Measurements from ENCODE around the gene ABHD2.

DNA sequence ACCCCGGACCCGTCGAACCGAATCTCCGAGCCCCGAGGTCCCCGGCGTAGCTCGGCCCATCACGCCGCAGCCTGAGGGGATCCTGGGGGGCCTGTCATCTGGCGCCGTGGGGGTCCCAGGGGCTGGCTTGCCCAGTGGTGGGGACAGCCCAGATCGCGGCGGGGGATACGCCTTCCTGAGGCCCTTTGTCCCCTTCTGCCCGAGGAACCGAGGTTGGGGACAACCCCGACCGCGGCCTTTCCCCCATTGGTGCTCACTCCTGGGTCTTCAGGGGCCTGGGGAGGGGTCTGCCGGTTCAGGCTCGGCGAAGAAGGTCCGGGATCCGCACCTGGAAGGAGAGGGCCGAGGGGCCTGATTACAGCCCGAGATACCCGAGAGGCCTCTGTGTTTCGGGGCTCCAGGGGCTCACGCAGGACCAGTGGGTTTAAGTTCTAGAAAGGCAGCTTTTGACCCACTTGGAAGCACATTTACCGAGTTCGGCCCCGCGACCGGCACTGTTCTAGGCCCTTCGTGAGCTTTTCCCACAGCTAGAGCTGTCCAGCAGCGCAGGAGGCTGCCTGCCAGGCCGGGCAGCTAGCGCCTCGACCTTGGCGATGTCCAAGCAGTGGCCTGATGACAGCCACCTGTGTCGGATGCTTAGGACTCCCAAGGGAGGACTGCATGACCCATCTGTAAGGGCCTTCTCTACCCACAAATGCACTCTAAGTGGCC, 504 bp downstream of the ABHD2 start:
- TF ChIP-seq, protein P1, sequence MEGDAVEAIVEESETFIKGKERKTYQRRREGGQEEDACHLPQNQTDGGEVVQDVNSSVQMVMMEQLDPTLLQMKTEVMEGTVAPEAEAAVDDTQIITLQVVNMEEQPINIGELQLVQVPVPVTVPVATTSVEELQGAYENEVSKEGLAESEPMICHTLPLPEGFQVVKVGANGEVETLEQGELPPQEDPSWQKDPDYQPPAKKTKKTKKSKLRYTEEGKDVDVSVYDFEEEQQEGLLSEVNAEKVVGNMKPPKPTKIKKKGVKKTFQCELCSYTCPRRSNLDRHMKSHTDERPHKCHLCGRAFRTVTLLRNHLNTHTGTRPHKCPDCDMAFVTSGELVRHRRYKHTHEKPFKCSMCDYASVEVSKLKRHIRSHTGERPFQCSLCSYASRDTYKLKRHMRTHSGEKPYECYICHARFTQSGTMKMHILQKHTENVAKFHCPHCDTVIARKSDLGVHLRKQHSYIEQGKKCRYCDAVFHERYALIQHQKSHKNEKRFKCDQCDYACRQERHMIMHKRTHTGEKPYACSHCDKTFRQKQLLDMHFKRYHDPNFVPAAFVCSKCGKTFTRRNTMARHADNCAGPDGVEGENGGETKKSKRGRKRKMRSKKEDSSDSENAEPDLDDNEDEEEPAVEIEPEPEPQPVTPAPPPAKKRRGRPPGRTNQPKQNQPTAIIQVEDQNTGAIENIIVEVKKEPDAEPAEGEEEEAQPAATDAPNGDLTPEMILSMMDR (IDR thresholded peaks at IDR 0.05; ENCODE audit: low read depth, low read length): no peak
- no peak for TF ChIP-seq EZH2phosphoT487 (IDR thresholded peaks at IDR 0.05; ENCODE audit: low read depth)

Measured in OCI-LY3 (cell line).